CD4-positive, alpha-beta T cell treated with Interleukin-17A for 4 hours (primary cell): ENCODE data around the gene E4F1.

ENCODE experiments used
- DNase-seq: peaks from one replicate; pipeline ENCODE4 v3.0.0-alpha.2; 2020; ENCODE audit warnings: mixed read lengths

E4F1 gene

GRCh38 chr16:2223221-2223941 is at the start of gene E4F1:
TSS of gene E4F1 (plus strand) at chr16:2223591. CDS start at chr16:2223614, 23 bp downstream.
- peak; percentile 100 for DNase-seq

- DNase-seq = no peak
Observed at GRCh38 chr16:2173916-2174315, 49.5 kb upstream of the E4F1 start.

- DNase-seq = no peak
Observed at GRCh38 chr16:2174396-2175131, 48.8 kb upstream of the E4F1 start.

GRCh38 chr16:2175454-2175853 is 47.9 kb upstream of the E4F1 start:
- DNase-seq = no peak

- DNase-seq = no peak
Observed at GRCh38 chr16:2176047-2176446, 47.3 kb upstream of the E4F1 start.

GRCh38 chr16:2177101-2177500 is 46.3 kb upstream of the E4F1 start:
- DNase-seq = no peak

GRCh38 chr16:2177561-2177960 is 45.8 kb upstream of the E4F1 start:
- no peak for DNase-seq

- DNase-seq = peak; percentile 11
Observed at GRCh38 chr16:2178321-2179106, 44.9 kb upstream of the E4F1 start.

- DNase-seq = no peak
Observed at GRCh38 chr16:2179107-2179501, 44.3 kb upstream of the E4F1 start.

- DNase-seq = no peak
Observed at GRCh38 chr16:2179576-2179975, 43.8 kb upstream of the E4F1 start.

- DNase-seq = no peak
Observed at GRCh38 chr16:2180461-2180860, 42.9 kb upstream of the E4F1 start.

GRCh38 chr16:2180962-2181923 is 42.1 kb upstream of the E4F1 start:
- DNase-seq = no peak

GRCh38 chr16:2181952-2182351 is 41.4 kb upstream of the E4F1 start:
- no peak for DNase-seq

- DNase-seq = no peak
Observed at GRCh38 chr16:2183671-2184070, 39.7 kb upstream of the E4F1 start.

- no peak for DNase-seq
Observed at GRCh38 chr16:2184346-2184745, 39.0 kb upstream of the E4F1 start.

- no peak for DNase-seq
Observed at GRCh38 chr16:2184962-2185361, 38.4 kb upstream of the E4F1 start.

GRCh38 chr16:2186064-2186463 is 37.3 kb upstream of the E4F1 start:
- DNase-seq = no peak

GRCh38 chr16:2186505-2186904 is 36.9 kb upstream of the E4F1 start:
- DNase-seq = no peak

GRCh38 chr16:2187212-2187611 is 36.2 kb upstream of the E4F1 start:
- DNase-seq = no peak

GRCh38 chr16:2188395-2188794 is 35.0 kb upstream of the E4F1 start:
- no peak for DNase-seq

- no peak for DNase-seq
Observed at GRCh38 chr16:2189252-2189893, 34.0 kb upstream of the E4F1 start.
